Skeletal muscle tissue (tissue), 4 donors: Measurements from ENCODE around the gene HAGH. TPM values are rescaled to one million over a fixed set of nuclear protein-coding genes. Genes with fewer than 3 reads are reported as not detected.

Source experiments
- H3K27ac ChIP-seq: one replicate; pipeline ENCODE4 v1.7.0; 2013; ENCODE audit warnings: mild to moderate bottlenecking, low read depth, low read length, inconsistent platforms
- H3K27me3 ChIP-seq, 3 donors: one replicate each; pipeline ENCODE4 v1.7.0; 2013; ENCODE audit warnings: low read length in 3 of 3; ENCODE audit not compliant: control insufficient read depth in 3 of 3, insufficient read depth in 3 of 3
- H3K36me3 ChIP-seq, 3 donors: one replicate each; pipeline ENCODE4 v1.7.0; 2013; ENCODE audit warnings: low read length in 3 of 3; ENCODE audit not compliant: control insufficient read depth in 3 of 3, insufficient read depth in 3 of 3
- H3K4me1 ChIP-seq, 3 donors: one replicate each; pipeline ENCODE4 v1.7.0; 2013; ENCODE audit warnings: low read length in 3 of 3, mild to moderate bottlenecking in 3 of 3; ENCODE audit not compliant: control insufficient read depth in 3 of 3, insufficient read depth in 3 of 3
- H3K4me3 ChIP-seq, 3 donors: one replicate each; pipeline ENCODE4 v1.7.0; 2013; ENCODE audit warnings: low read length in 3 of 3
- H3K9ac ChIP-seq, 3 donors: one replicate each; pipeline ENCODE4 v1.7.0; 2013; ENCODE audit warnings: low read length in 3 of 3, mild to moderate bottlenecking in 3 of 3, moderate library complexity in 2 of 3, low read depth in 1 of 3
- H3K9me3 ChIP-seq, 3 donors: one replicate each; pipeline ENCODE4 v1.7.0; 2013; ENCODE audit warnings: low read length in 3 of 3; ENCODE audit not compliant: control insufficient read depth in 3 of 3
- total RNA-seq: library from RNA; depleted of rRNA; stranded (reverse); fragments of >200 nt; gene quantifications from one replicate; pipeline ENCODE4 v1.2.3, GENCODE V29; 2014
- donor health status: Osteomylitis.

The HAGH gene
- total RNA-seq, 1 donor from 2014 or later = 42.3 TPM

- H3K9me3 ChIP-seq = no peaks in the 10 kb centered on the region
- no peaks in the 10 kb centered on the region for H3K27me3 ChIP-seq
Observed at GRCh38 chr16:1794221-1794871, 32.3 kb downstream of the HAGH start.

GRCh38 chr16:1793578-1794220 lies 32.9 kb downstream of the HAGH start, which contains the start of gene IGFALS:
Gene IGFALS, minus strand, starts transcription at chr16:1793705. Its CDS starts 53 bp downstream, at chr16:1793652.
- no peak within 1 kb of the TSS for H3K4me3 ChIP-seq

More at GRCh38 chr16:1794221-1794871, 32.3 kb downstream of the HAGH start:
- Histone ChIP-seq H3K9ac (peak overlapping the region in 1 of 3 donors; percentile 8), H3K36me3 (peaks cover 0 to 9% (median 2%) of the 10 kb centered on the region in 3 donors), H3K27ac (no peak overlapping the region), H3K4me1 (no peaks in the 10 kb centered on the region), H3K4me3 (no peak overlapping the region)

GRCh38 chr16:1792836-1793577 lies 33.6 kb downstream of the HAGH start:
- Histone ChIP-seq H3K27ac (no peak overlapping the region), H3K36me3 (peaks cover 10 to 17% (median 11%) of the 10 kb centered on the region in 3 donors), H3K9ac (no peak overlapping the region), H3K4me1 (no peaks in the 10 kb centered on the region), H3K4me3 (no peak overlapping the region), H3K9me3 (no peaks in the 10 kb centered on the region), H3K27me3 (no peaks in the 10 kb centered on the region)

More at GRCh38 chr16:1793578-1794220, 32.9 kb downstream of the HAGH start, which contains the start of gene IGFALS:
- peaks cover 4 to 11% (median 8%) of the 10 kb centered on the region in 3 donors for H3K36me3 ChIP-seq
- no peaks in the 10 kb centered on the region for H3K4me1 ChIP-seq
- no peak within 1 kb of the TSS for H3K27ac ChIP-seq
- peak within 1 kb of the TSS in 1 of 3 donors; percentile 33 for H3K9ac ChIP-seq
- no peaks in the 10 kb centered on the region for H3K27me3 ChIP-seq
- H3K9me3 ChIP-seq = no peaks in the 10 kb centered on the region

- H3K9ac ChIP-seq = no peak overlapping the region
- peaks cover 11 to 23% (median 14%) of the 10 kb centered on the region in 3 donors for H3K36me3 ChIP-seq
- H3K4me3 ChIP-seq = no peak overlapping the region
- H3K4me1 ChIP-seq = no peaks in the 10 kb centered on the region
- H3K9me3 ChIP-seq = no peaks in the 10 kb centered on the region
- H3K27me3 ChIP-seq = no peaks in the 10 kb centered on the region
- H3K27ac ChIP-seq = no peak overlapping the region
Observed at GRCh38 chr16:1791943-1792812, 34.4 kb downstream of the HAGH start.

GRCh38 chr16:1791256-1791942 lies 35.2 kb downstream of the HAGH start:
- Histone ChIP-seq H3K4me3 (no peak overlapping the region), H3K9ac (no peak overlapping the region), H3K36me3 (peaks cover 14 to 28% (median 22%) of the 10 kb centered on the region in 3 donors), H3K27ac (no peak overlapping the region), H3K4me1 (no peaks in the 10 kb centered on the region), H3K9me3 (no peaks in the 10 kb centered on the region), H3K27me3 (no peaks in the 10 kb centered on the region)

- H3K36me3 ChIP-seq = peaks cover 14 to 31% (median 23%) of the 10 kb centered on the region in 3 donors
- no peaks in the 10 kb centered on the region for H3K9me3 ChIP-seq
- H3K27me3 ChIP-seq = no peaks in the 10 kb centered on the region
- peaks cover 3 to 5% (median 3%) of the 10 kb centered on the region in 3 donors for H3K4me1 ChIP-seq
- H3K4me3 ChIP-seq = no peak overlapping the region
- no peak overlapping the region for H3K9ac ChIP-seq
- H3K27ac ChIP-seq = no peak overlapping the region
Observed at GRCh38 chr16:1790611-1791255, 35.9 kb downstream of the HAGH start.

- Histone ChIP-seq H3K9ac (no peak overlapping the region), H3K27me3 (no peaks in the 10 kb centered on the region), H3K4me3 (no peak overlapping the region), H3K4me1 (peaks cover 4 to 10% (median 4%) of the 10 kb centered on the region in 3 donors), H3K9me3 (no peaks in the 10 kb centered on the region), H3K36me3 (peaks cover 17 to 33% (median 23%) of the 10 kb centered on the region in 3 donors), H3K27ac (no peak overlapping the region)
Observed at GRCh38 chr16:1790261-1790610, 36.4 kb downstream of the HAGH start.

GRCh38 chr16:1789643-1790045 lies 37.0 kb downstream of the HAGH start:
- H3K27ac ChIP-seq = no peak overlapping the region
- no peak overlapping the region for H3K4me3 ChIP-seq
- no peak overlapping the region for H3K9ac ChIP-seq
- peaks cover 8 to 14% (median 8%) of the 10 kb centered on the region in 3 donors for H3K4me1 ChIP-seq
- no peaks in the 10 kb centered on the region for H3K27me3 ChIP-seq
- H3K36me3 ChIP-seq = peaks cover 20 to 36% (median 23%) of the 10 kb centered on the region in 3 donors
- H3K9me3 ChIP-seq = no peaks in the 10 kb centered on the region
